ENCODE results near the gene SYCP3.
"Not testable (repeated sequence)": the region's sequence is repeated elsewhere in the genome, so short reads cannot be mapped to it uniquely, and the experiment has no call there.

SYCP3 gene

GRCh38 chr12:101737476-101737875, 1.8 kb downstream of the SYCP3 start:
- DNase-seq (ENCODE audit: low read depth) = no peak
- TF ChIP-seq CTCF (IDR thresholded peaks at IDR 0.05; ENCODE audit: low read depth, low read length, missing control alignments) = no peak
- no peak overlapping the region for H3K4me3 ChIP-seq (ENCODE audit: low read depth, low read length)

GRCh38 chr12:101734482-101734881, 4.8 kb downstream of the SYCP3 start:
- DNase-seq (ENCODE audit: low read depth); H3K4me3 ChIP-seq (ENCODE audit: low read depth, low read length): not testable (repeated sequence)

DNA sequence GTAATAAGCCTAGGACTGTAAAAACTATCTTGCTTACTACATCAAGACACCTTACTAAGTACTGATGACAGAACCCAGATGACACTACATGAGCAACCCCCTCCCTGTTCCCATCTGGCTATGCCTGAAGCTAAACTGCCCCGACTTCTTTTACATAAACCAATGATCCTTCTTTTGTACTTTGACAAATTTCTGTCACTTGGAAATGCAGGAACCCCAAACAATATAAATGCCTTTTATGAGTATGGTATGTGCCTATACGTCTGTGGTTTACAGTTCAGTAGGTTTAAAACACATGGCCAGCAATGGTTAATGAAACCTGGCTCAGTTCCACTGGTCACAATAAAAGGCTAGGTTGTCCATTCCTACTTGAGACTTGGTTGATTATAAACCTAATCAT, 6.1 kb downstream of the SYCP3 start:
- no peak for TF ChIP-seq CTCF (IDR thresholded peaks at IDR 0.05; ENCODE audit: low read depth, low read length, missing control alignments)
- no peak overlapping the region for H3K4me3 ChIP-seq (ENCODE audit: low read depth, low read length)
- no peak for DNase-seq (ENCODE audit: low read depth)

DNA sequence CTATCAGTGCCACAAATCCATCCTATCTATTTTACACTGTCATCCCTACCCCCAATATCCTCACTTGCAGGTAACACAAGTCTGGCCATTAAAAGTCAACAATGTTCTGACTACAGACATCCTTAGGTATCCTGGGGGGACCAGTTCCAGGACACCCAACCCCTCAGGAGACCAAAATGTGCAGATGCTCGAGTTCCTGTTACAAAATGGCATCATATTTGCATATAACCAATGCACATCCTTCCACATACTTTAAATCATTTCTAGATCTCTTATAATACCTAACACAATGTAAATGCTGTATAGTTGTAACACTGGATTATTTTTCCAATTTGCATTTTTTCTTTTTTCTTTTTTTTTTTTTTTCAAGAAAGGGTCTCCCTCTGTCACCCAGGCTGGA, 6.9 kb downstream of the SYCP3 start:
- H3K4me3 ChIP-seq (ENCODE audit: low read depth, low read length) = no peak overlapping the region
- TF ChIP-seq CTCF (IDR thresholded peaks at IDR 0.05; ENCODE audit: low read depth, low read length, missing control alignments) = no peak
- DNase-seq (ENCODE audit: low read depth) = no peak

GRCh38 chr12:101729842-101730241, 9.4 kb downstream of the SYCP3 start:
- no peak overlapping the region for H3K4me3 ChIP-seq (ENCODE audit: low read depth, low read length)
- TF ChIP-seq CTCF (IDR thresholded peaks at IDR 0.05; ENCODE audit: low read depth, low read length, missing control alignments) = no peak
- no peak for DNase-seq (ENCODE audit: low read depth)

DNA sequence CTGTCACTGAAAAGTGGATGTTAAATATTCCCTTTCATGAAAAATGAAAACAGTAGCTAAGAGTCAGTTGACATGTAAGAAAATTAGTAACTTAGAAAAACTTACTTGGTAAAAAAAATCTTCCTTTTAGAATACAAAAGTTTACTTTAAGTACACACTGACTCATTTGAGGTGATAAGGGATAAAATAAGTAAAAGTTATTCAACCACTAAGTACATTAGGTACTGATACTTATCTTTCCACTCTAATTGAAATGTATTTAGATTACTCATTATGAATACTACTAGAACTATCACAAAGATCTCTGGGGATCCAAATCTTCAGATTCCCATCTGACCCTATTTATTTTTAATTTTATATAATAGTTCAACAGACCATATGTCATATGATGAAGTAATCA, 12.2 kb downstream of the SYCP3 start:
- TF ChIP-seq CTCF (IDR thresholded peaks at IDR 0.05; ENCODE audit: low read depth, low read length, missing control alignments) = no peak
- H3K4me3 ChIP-seq (ENCODE audit: low read depth, low read length) = no peak overlapping the region
- no peak for DNase-seq (ENCODE audit: low read depth)

- H3K4me3 ChIP-seq (ENCODE audit: low read depth, low read length) = no peak overlapping the region
- no peak for DNase-seq (ENCODE audit: low read depth)
- TF ChIP-seq CTCF (IDR thresholded peaks at IDR 0.05; ENCODE audit: low read depth, low read length, missing control alignments) = no peak
Observed at GRCh38 chr12:101722392-101722791, 16.9 kb downstream of the SYCP3 start.

- no peak for DNase-seq (ENCODE audit: low read depth)
- H3K4me3 ChIP-seq (ENCODE audit: low read depth, low read length) = no peak overlapping the region
- TF ChIP-seq CTCF (IDR thresholded peaks at IDR 0.05; ENCODE audit: low read depth, low read length, missing control alignments) = no peak
Observed at GRCh38 chr12:101720118-101720517, 19.1 kb downstream of the SYCP3 start.

Data from GM12864 (cell line).